Cardiac ventricle fibroblast (primary cell): ENCODE measurements around the gene HSF4. TPM values are rescaled to one million over a fixed set of nuclear protein-coding genes. Genes with fewer than 3 reads are reported as not detected.

ENCODE experiments used
- total RNA-seq: library from RNA; depleted of rRNA; stranded (reverse); fragments of >200 nt; gene quantifications from 2 replicates; pipeline ENCODE4 v1.2.3, GENCODE V29; 2015

Gene HSF4
- total RNA-seq = 5.3 and 7.7 TPM in 2 replicates

GRCh38 chr16:67164599-67165061 lies at the start of gene HSF4:
HSF4 (plus strand) TSS chr16:67164745; CDS start chr16:67164812, 67 bp downstream.

GRCh38 chr16:67150833-67151396 lies 13.6 kb upstream of the HSF4 start, which contains the start of gene B3GNT9:
B3GNT9 (minus strand) TSS chr16:67150998; CDS start chr16:67150485, 513 bp downstream.

GRCh38 chr16:67170168-67170948 lies 5.8 kb downstream of the HSF4 start, which contains the start of gene NOL3:
NOL3 (plus strand) TSS chr16:67170538.

GRCh38 chr16:67183627-67184452 lies 19.3 kb downstream of the HSF4 start, which contains the start of gene MATCAP1:
MATCAP1 (minus strand) TSS chr16:67183963; CDS start chr16:67180610, 3,353 bp downstream.

GRCh38 chr16:67190041-67190440 lies 25.5 kb downstream of the HSF4 start, which contains the start of gene EXOC3L1:
EXOC3L1 (minus strand) TSS chr16:67190136; CDS start chr16:67189676, 460 bp downstream.

GRCh38 chr16:67191995-67192681 lies 27.6 kb downstream of the HSF4 start, which contains the start of gene E2F4:
E2F4 (plus strand) TSS chr16:67192155; CDS start chr16:67192228, 73 bp downstream.

GRCh38 chr16:67199011-67199807 lies 34.7 kb downstream of the HSF4 start, which contains the start of gene ELMO3:
ELMO3 (plus strand) TSS chr16:67199131; CDS start chr16:67199327, 196 bp downstream.

Other genes starting within 250 kb of the HSF4 start
- gene CDH16, start 245.9 kb upstream of the HSF4 start, total RNA-seq = not detected in 2 replicates
- gene RRAD, start 239.2 kb upstream of the HSF4 start, total RNA-seq = 1.00 TPM in 1 of 2 replicates, not detected in the other
- 35.9 and 48.6 TPM in 2 replicates for gene CIAO2B, start 230.3 kb upstream of the HSF4 start, total RNA-seq
- 17.9 and 22.6 TPM in 2 replicates for gene CES2, start 229.2 kb upstream of the HSF4 start, total RNA-seq
- gene CES3, start 203.5 kb upstream of the HSF4 start, total RNA-seq = not detected in 2 replicates
- 2.2 and 4.4 TPM in 2 replicates for gene CES4A, start 176.2 kb upstream of the HSF4 start, total RNA-seq
- 28.8 and 34.8 TPM in 2 replicates for gene CBFB, start 135.6 kb upstream of the HSF4 start, total RNA-seq
- gene PHAF1, start 54.8 kb upstream of the HSF4 start, total RNA-seq = 9.5 and 15.7 TPM in 2 replicates
- gene B3GNT9, start 13.7 kb upstream of the HSF4 start, total RNA-seq = 59.2 and 71.5 TPM in 2 replicates
- 25.2 and 28.0 TPM in 2 replicates for gene TRADD, start 4.8 kb upstream of the HSF4 start, total RNA-seq
- gene FBXL8, start 4.8 kb upstream of the HSF4 start, total RNA-seq = 17.1 and 20.8 TPM in 2 replicates
- gene NOL3, start 5.8 kb downstream of the HSF4 start, total RNA-seq = 20.3 and 26.3 TPM in 2 replicates
- 8.7 and 16.3 TPM in 2 replicates for gene MATCAP1, start 19.2 kb downstream of the HSF4 start, total RNA-seq
- 0.69 and 1.3 TPM in 2 replicates for gene EXOC3L1, start 25.4 kb downstream of the HSF4 start, total RNA-seq
- 49.0 and 49.8 TPM in 2 replicates for gene E2F4, start 27.4 kb downstream of the HSF4 start, total RNA-seq
- 0.06 and 0.83 TPM in 2 replicates for gene ELMO3, start 34.4 kb downstream of the HSF4 start, total RNA-seq
- gene TMEM208, start 62.4 kb downstream of the HSF4 start, total RNA-seq = 33.8 and 46.5 TPM in 2 replicates
- gene FHOD1, start 82.7 kb downstream of the HSF4 start, total RNA-seq = 18.8 and 22.7 TPM in 2 replicates
- 0.05 and 0.56 TPM in 2 replicates for gene SLC9A5, start 84.2 kb downstream of the HSF4 start, total RNA-seq
- gene PLEKHG4, start 114.8 kb downstream of the HSF4 start, total RNA-seq = 6.8 and 13.0 TPM in 2 replicates
- gene KCTD19, start 162.0 kb downstream of the HSF4 start, total RNA-seq = not detected in 2 replicates
- not detected in 2 replicates for gene LRRC36, start 162.1 kb downstream of the HSF4 start, total RNA-seq
- gene TPPP3, start 228.8 kb downstream of the HSF4 start, total RNA-seq = not detected in 2 replicates